ENCODE measurements around the gene EIF4E1B. TPM values are rescaled to one million over a fixed set of nuclear protein-coding genes. Genes with fewer than 3 reads are reported as not detected.

Gene EIF4E1B
- total RNA-seq, 1 donor from 2014 or later = not detected

DNA sequence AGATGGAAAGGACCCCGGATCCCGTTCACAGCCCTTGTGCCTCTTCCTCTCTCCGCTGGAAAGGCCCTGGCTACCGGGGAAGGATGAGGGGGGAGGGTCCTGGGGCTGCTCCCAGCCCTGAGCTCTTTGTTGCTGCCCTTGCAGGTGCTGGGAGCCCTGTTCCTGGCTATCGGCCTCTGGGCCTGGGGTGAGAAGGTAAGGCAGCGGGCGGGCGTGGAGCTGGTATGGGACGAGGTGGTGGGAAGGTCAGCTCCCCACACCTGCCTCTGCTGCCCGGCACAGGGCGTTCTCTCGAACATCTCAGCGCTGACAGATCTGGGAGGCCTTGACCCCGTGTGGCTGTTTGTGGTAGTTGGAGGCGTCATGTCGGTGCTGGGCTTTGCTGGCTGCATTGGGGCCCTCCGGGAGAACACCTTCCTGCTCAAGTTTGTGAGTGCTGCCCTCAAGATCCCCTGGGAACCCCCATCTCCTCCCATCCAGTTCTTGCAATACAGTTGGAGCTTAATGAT, 21.1 kb downstream of the EIF4E1B start:
- Histone ChIP-seq H3K27ac (replicated peaks) (no peak overlapping the region), H3K4me1 (peaks cover 22% of the 10 kb centered on the region), H3K9me3 (replicated peaks) (no peaks in the 10 kb centered on the region), H3K36me3 (peaks cover 32% of the 10 kb centered on the region), H3K4me3 (no peak overlapping the region), H3K27me3 (ENCODE audit: low read depth) (no peaks in the 10 kb centered on the region)
- intact Hi-C loops (cut with micrococcal nuclease) = no loop called here
- TF ChIP-seq, protein P1, sequence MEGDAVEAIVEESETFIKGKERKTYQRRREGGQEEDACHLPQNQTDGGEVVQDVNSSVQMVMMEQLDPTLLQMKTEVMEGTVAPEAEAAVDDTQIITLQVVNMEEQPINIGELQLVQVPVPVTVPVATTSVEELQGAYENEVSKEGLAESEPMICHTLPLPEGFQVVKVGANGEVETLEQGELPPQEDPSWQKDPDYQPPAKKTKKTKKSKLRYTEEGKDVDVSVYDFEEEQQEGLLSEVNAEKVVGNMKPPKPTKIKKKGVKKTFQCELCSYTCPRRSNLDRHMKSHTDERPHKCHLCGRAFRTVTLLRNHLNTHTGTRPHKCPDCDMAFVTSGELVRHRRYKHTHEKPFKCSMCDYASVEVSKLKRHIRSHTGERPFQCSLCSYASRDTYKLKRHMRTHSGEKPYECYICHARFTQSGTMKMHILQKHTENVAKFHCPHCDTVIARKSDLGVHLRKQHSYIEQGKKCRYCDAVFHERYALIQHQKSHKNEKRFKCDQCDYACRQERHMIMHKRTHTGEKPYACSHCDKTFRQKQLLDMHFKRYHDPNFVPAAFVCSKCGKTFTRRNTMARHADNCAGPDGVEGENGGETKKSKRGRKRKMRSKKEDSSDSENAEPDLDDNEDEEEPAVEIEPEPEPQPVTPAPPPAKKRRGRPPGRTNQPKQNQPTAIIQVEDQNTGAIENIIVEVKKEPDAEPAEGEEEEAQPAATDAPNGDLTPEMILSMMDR (IDR thresholded peaks at IDR 0.05; ENCODE audit: borderline replicate concordance) = no peak
- DNase-seq = no peak

DNA sequence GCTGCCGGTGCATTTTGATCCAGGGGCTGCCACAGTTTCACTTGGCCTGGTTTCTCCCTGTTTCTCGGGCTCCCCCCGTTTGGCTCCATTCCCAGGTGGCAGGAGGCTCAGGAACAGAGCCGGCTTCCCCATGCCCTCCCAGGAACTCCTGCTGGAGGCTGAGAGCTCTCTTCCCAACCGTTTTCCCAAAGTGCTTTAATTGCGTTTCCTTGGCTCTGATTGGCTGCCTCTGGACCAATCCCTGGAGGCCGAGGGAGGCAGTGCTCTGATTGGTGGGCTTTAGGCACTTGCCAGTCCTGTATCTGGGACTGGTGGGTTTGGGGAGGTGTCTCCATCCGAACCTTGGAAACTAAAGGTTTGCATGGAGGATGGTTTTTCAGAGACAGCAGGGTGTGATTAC, 21.7 kb downstream of the EIF4E1B start:
- H3K4me1 ChIP-seq = peaks cover 17% of the 10 kb centered on the region
- H3K27ac ChIP-seq (replicated peaks) = no peak overlapping the region
- no peaks in the 10 kb centered on the region for H3K27me3 ChIP-seq (ENCODE audit: low read depth)
- TF ChIP-seq, protein P1 (IDR thresholded peaks at IDR 0.05; ENCODE audit: borderline replicate concordance) = no peak
- peaks cover 36% of the 10 kb centered on the region for H3K36me3 ChIP-seq
- intact Hi-C loops (cut with micrococcal nuclease) = no loop called here
- no peak overlapping the region for H3K4me3 ChIP-seq
- H3K9me3 ChIP-seq (replicated peaks) = no peaks in the 10 kb centered on the region
- DNase-seq = no peak

DNA sequence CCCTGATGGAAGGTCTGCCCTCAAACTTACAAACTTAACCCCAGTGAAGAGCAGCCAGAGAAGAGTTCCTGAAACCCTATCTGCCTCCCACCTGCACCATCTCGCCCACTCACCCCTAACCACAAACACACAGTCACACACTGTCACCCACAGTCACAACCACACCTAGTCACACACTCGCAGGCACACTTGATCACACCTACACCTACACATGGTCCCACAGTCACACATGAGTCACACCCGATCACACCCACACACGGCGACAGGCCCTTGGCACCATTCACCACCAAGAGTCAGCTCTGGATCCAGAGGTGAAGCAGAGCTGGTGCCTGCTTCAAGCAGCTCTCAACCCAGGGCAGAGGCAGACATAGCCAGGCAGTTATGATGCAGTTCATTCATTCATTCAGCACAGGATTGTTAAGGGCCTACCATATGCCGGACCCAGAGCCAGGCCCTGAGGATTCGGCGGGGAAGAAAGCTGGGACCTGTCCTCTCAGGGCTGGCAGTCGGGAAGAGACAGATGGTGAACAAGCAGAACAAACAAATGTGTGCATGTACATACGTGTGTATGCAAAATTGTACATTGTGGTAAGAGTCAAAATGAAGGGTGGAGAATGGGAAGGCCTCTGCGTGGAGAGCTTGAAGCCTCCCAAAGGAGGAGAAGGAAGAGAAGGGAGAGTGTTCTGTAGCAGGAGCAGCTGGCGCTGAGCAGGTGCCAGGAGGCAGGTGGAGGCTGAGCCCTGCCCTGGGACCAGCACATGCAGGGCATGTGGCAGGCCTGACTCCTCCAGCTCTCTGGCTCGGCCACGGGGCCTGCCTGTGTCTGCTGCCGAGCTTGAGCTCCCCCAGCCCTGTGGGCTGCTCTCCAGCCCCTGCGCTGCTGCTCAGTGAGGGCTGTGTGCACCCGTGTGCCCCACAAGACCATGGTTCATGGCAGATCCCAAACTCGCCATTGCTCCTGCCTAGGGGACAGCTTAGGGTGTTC, 23.2 kb downstream of the EIF4E1B start:
- no peak for DNase-seq
- no peak overlapping the region for H3K4me3 ChIP-seq

DNA sequence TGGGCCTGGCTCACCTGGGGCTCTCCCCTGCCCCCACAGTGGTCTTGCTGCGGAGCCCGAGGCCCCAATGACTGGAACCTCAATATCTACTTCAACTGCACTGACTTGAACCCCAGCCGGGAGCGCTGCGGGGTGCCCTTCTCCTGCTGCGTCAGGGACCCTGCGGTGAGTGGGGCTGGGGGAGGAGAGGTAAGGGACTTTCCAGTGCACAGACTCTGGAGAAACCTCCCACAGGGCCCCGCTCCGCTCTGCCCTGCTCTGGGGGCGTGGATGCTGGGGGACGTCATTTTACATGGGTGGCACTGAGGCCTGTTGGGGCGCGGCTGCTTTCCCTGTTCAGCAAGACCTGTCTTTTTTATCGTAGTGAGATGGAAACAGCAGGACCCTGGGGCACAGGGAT, 24.4 kb downstream of the EIF4E1B start:
- TF ChIP-seq, protein P1 (IDR thresholded peaks at IDR 0.05; ENCODE audit: borderline replicate concordance) = no peak
- Histone ChIP-seq H3K4me3 (no peak overlapping the region), H3K36me3 (peaks cover 40% of the 10 kb centered on the region), H3K4me1 (peaks cover 14% of the 10 kb centered on the region), H3K9me3 (replicated peaks) (no peaks in the 10 kb centered on the region), H3K27me3 (ENCODE audit: low read depth) (no peaks in the 10 kb centered on the region), H3K27ac (replicated peaks) (no peak overlapping the region)
- intact Hi-C loops (cut with micrococcal nuclease) = no loop called here
- DNase-seq = no peak

More for the DNA sequence above, 23.2 kb downstream of the EIF4E1B start:
- H3K27me3 ChIP-seq (ENCODE audit: low read depth) = no peaks in the 10 kb centered on the region
- intact Hi-C loops (cut with micrococcal nuclease) = no loop called here
- H3K4me1 ChIP-seq = peaks cover 11% of the 10 kb centered on the region
- H3K9me3 ChIP-seq (replicated peaks) = no peaks in the 10 kb centered on the region
- H3K36me3 ChIP-seq = peaks cover 40% of the 10 kb centered on the region
- no peak overlapping the region for H3K27ac ChIP-seq (replicated peaks)
- TF ChIP-seq, protein P1 (IDR thresholded peaks at IDR 0.05; ENCODE audit: borderline replicate concordance) = no peak

DNA sequence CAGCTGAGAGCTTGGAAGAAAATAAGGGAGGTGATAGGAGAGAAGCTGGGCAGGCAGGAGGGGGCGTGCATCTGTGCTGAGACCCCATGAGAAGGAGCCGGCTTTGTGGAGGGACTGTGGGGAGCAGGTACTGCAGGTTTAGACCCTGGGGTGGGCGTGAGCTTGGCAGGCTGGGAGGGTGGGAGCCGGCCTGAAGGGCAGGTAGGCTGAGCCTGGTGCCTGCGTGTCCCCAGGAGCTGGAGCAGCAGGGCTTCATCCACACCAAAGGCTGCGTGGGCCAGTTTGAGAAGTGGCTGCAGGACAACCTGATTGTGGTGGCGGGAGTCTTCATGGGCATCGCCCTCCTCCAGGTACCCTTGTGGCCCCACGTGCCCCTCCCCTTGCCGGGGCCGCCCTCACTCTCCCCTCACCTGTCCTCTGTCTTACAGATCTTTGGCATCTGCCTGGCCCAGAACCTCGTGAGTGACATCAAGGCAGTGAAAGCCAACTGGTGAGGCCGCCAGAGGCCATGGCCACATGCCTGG, 26.1 kb downstream of the EIF4E1B start:
- H3K27me3 ChIP-seq (ENCODE audit: low read depth) = no peaks in the 10 kb centered on the region

More for the DNA sequence above, 26.1 kb downstream of the EIF4E1B start:
- Histone ChIP-seq H3K4me1 (peaks cover 19% of the 10 kb centered on the region), H3K36me3 (peaks cover 40% of the 10 kb centered on the region), H3K27ac (replicated peaks) (no peak overlapping the region), H3K9me3 (replicated peaks) (no peaks in the 10 kb centered on the region), H3K4me3 (no peak overlapping the region)
- intact Hi-C loops (cut with micrococcal nuclease) = no loop called here
- no peak for DNase-seq
- TF ChIP-seq, protein P1 (IDR thresholded peaks at IDR 0.05; ENCODE audit: borderline replicate concordance) = no peak

Measured in left ventricle myocardium inferior (tissue), 1 donor.